ENCODE measurements around the gene EPOP. TPM values are rescaled to one million over a fixed set of nuclear protein-coding genes. Genes with fewer than 3 reads are reported as not detected.
A peak's percentile ranks its signal among the peaks of the same experiment; 100 is the strongest.

EPOP gene
- total and polyA plus RNA-seq, 2 of the 13 experiments (the other 11 are each of a cell fraction or from before 2014, with no cell fraction given) = 14.7 to 37.8 TPM

DNA sequence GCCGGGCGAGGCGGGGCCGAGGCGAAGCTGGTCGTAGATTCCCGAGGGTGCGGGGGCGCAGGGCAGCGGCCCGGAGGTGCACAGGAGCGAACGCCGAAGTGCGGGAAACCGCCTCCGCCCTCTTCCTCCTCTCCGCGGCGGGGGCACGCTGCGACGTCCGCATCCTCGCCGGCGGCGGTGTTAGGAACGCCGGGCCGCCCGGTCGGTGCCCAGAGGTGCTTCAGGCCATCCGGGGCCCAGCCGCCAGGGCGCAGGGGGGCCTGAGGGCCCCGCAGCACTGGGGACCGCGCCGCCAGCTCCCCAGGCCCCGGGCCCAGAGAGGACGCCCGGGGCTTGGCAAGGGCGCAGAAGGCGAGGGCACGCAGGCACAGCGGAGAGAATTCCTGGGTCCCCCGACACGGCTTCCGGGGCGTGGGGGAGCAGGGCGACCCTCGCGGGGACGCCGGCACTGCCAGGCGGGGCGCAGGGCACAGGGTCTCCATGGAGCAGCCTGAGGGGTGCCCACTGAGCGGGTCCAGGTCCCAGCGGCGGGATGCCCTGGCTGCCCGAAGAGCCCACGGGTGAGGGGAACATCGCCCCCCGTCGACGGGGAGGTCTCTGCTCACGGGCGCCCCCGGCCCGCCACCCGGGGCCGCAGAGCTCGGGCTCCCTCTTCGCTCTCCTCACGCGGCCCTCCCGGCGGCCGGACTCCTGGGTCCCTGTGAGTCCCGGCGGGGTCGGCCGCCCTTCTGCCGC lies 576 bp downstream of the EPOP start (continued):
- TF ChIP-seq, protein P1, sequence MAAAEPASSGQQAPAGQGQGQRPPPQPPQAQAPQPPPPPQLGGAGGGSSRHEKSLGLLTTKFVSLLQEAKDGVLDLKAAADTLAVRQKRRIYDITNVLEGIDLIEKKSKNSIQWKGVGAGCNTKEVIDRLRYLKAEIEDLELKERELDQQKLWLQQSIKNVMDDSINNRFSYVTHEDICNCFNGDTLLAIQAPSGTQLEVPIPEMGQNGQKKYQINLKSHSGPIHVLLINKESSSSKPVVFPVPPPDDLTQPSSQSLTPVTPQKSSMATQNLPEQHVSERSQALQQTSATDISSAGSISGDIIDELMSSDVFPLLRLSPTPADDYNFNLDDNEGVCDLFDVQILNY (CRISPR knock-in tag; conservative IDR thresholded peaks at IDR 0.05) = 0 out of 2 replicates have a peak, but pooled peaks have one; percentile 7
- TF ChIP-seq HNF4G (IDR thresholded peaks at IDR 0.05; ENCODE audit: borderline replicate concordance, low read depth, low read length) (no peak), HNF4G (CRISPR knock-in tag; IDR thresholded peaks at IDR 0.05; ENCODE audit: borderline replicate concordance, low read depth) (no peak), ATF7-NPFF (CRISPR knock-in tag; IDR thresholded peaks at IDR 0.05; ENCODE audit: low read depth) (peak; percentile 25; the same call in 1 of the 2 replicates), ZNF569 (CRISPR knock-in tag; IDR thresholded peaks at IDR 0.05; ENCODE audit: borderline replicate concordance) (no peak), THAP7 (CRISPR knock-in tag; IDR thresholded peaks at IDR 0.05) (no peak), POGZ (CRISPR knock-in tag; IDR thresholded peaks at IDR 0.05) (no peak), ZKSCAN8 (CRISPR knock-in tag; IDR thresholded peaks at IDR 0.05; ENCODE audit: borderline replicate concordance) (no peak), TEF (CRISPR knock-in tag; IDR thresholded peaks at IDR 0.05) (no peak), THRA (CRISPR knock-in tag; IDR thresholded peaks at IDR 0.05; ENCODE audit: borderline replicate concordance) (no peak), FOXM1 (CRISPR knock-in tag; IDR thresholded peaks at IDR 0.05) (no peak), CHD2 (IDR thresholded peaks at IDR 0.05; ENCODE audit: low read depth, low read length) (no peak), DMAP1 (CRISPR knock-in tag; IDR thresholded peaks at IDR 0.05) (no peak), STAT6 (CRISPR knock-in tag; IDR thresholded peaks at IDR 0.05; ENCODE audit: borderline replicate concordance) (no peak), SIX1 (CRISPR knock-in tag; IDR thresholded peaks at IDR 0.05; ENCODE audit: borderline replicate concordance) (no peak), ZNF431 (CRISPR knock-in tag; IDR thresholded peaks at IDR 0.05; ENCODE audit: borderline replicate concordance, low read depth) (no peak), PPARG (CRISPR knock-in tag; conservative IDR thresholded peaks at IDR 0.05) (no peak), PAX8 (CRISPR knock-in tag; IDR thresholded peaks at IDR 0.05; ENCODE audit: borderline replicate concordance) (no peak), FOSL2 (CRISPR knock-in tag; IDR thresholded peaks at IDR 0.05) (no peak), ZNF720 (CRISPR knock-in tag; IDR thresholded peaks at IDR 0.05) (no peak), ZNF777 (CRISPR knock-in tag; IDR thresholded peaks at IDR 0.05) (peak; percentile 79), ZNF235 (CRISPR knock-in tag; IDR thresholded peaks at IDR 0.05; ENCODE audit: borderline replicate concordance) (no peak)
- TF ChIP-seq, protein P2, sequence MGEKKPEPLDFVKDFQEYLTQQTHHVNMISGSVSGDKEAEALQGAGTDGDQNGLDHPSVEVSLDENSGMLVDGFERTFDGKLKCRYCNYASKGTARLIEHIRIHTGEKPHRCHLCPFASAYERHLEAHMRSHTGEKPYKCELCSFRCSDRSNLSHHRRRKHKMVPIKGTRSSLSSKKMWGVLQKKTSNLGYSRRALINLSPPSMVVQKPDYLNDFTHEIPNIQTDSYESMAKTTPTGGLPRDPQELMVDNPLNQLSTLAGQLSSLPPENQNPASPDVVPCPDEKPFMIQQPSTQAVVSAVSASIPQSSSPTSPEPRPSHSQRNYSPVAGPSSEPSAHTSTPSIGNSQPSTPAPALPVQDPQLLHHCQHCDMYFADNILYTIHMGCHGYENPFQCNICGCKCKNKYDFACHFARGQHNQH (CRISPR knock-in tag; IDR thresholded peaks at IDR 0.05) = no peak
